ENCODE results near the gene ARHGAP4. TPM values are rescaled to one million over a fixed set of nuclear protein-coding genes. Genes with fewer than 3 reads are reported as not detected.

ARHGAP4 gene
- total and polyA plus RNA-seq, 2 of the 4 experiments (the other 2 are of a cell fraction): 0.18 to 0.72 TPM

DNA sequence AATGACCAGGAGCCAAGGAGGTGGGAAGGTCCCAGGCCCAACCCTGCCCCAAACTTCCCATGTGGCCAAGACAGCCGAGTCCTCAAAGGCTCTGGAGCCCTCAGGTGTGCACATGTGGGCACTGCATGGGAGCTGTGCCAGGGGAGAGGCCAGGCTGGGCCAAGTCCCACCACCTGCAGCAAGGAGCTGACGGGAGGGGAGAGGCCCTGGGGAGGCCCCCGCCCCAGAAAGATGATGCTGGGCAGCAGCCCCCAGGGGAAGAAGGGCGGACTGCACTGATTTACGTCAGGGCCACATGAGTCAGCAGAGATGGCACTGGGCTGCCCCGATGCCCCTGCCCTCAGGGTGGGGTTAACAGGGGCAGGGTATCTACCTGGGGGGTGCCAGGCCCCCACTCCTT is 41.5 kb downstream of the ARHGAP4 start:
- Histone ChIP-seq H2BK15ac (ENCODE audit: low read depth, low read length) (no peak overlapping the region), H4K5ac (ENCODE audit: low read depth, low read length) (no peak overlapping the region), H2AK5ac (ENCODE audit: low read depth, low read length) (no peak overlapping the region), H3K4ac (ENCODE audit: low read depth, low read length) (no peak overlapping the region), H4K91ac (ENCODE audit: insufficient read depth, low read depth, low read length) (no peak overlapping the region), H3K14ac (replicated peaks; ENCODE audit: low read depth, low read length) (no peak overlapping the region), H3K9me1 (ENCODE audit: insufficient read depth, low read length) (no peaks in the 10 kb centered on the region), H3K79me1 (ENCODE audit: low read depth in 1 of 2, low read length in 2 of 2) (no peaks in the 10 kb centered on the region), H3K27ac (ENCODE audit: insufficient read depth, low read length) (no peak overlapping the region), H2AFZ (replicated peaks; ENCODE audit: low read length, poor library complexity) (no peak overlapping the region), H3K4me1 (ENCODE audit: control insufficient read depth, insufficient read depth, low read length) (no peaks in the 10 kb centered on the region), H3K18ac (ENCODE audit: low read depth, low read length) (no peak overlapping the region), H2BK5ac (ENCODE audit: low read depth, low read length, poor library complexity, severe bottlenecking) (no peak overlapping the region), H3K9ac (ENCODE audit: low read depth, low read length) (no peak overlapping the region), H4K8ac (ENCODE audit: low read depth in 2 of 2, low read length in 2 of 2) (no peak overlapping the region), H2BK20ac (ENCODE audit: low read depth, low read length) (no peak overlapping the region), H3K27me3 (ENCODE audit: control insufficient read depth, insufficient read depth, low read length) (peaks cover 66% of the 10 kb centered on the region), H3K23ac (ENCODE audit: low read depth, low read length) (no peak overlapping the region), H3K56ac (ENCODE audit: extremely low read depth, insufficient read depth, low read length) (no peak overlapping the region), H2BK120ac (ENCODE audit: low read depth, low read length) (no peak overlapping the region), H4K20me1 (ENCODE audit: insufficient read depth, low read length) (no peaks in the 10 kb centered on the region), H3K4me3 (ENCODE audit: insufficient read depth, low read depth, low read length) (no peak overlapping the region), H3K36me3 (ENCODE audit: control insufficient read depth, insufficient read depth, low read length) (no peaks in the 10 kb centered on the region), H3K4me2 (ENCODE audit: low read depth, low read length) (no peak overlapping the region), H2AK9ac (replicated peaks; ENCODE audit: low read depth, low read length, poor library complexity) (no peak overlapping the region), H3K9me3 (ENCODE audit: control insufficient read depth, insufficient read depth, low read length) (peaks cover 2% of the 10 kb centered on the region)
- WGBS, 2 experiments (ENCODE audit: extremely low coverage in 2 of 2, insufficient read length in 1 of 2): 100% methylated on average over 1 of the region's 6 CpGs; no CpG with 5 or more reads in 1 of the 2 experiments
- intact Hi-C loops (cut with micrococcal nuclease) (no loop called here), in situ Hi-C loops (cut with MboI; ENCODE audit: low sequenced_read_pairs) (no loop called here), dilution Hi-C loops (cut with HindIII; ENCODE audit: low sequenced_read_pairs, unreplicated experiment) (no loop called here)
- ChIA-PET POLR2A (ENCODE audit: unreplicated experiment) (no interaction called here), CTCF (interaction anchor here (1.0 kb wide), 1 partner anchor 125 kb away, joined by 3 read pairs; no protein-coding TSS in a partner anchor)
- no TSS peak for BruUV-seq (replicated peaks)
- no peak for ATAC-seq (ENCODE audit: low read depth)
- no peak for DNase-seq
- TF ChIP-seq CHD1 (IDR thresholded peaks at IDR 0.05; ENCODE audit: low read depth, low read length): no peak
- TF ChIP-seq RFX5 (IDR thresholded peaks at IDR 0.05; ENCODE audit: low read depth, low read length): no peak
- TF ChIP-seq, protein P1, sequence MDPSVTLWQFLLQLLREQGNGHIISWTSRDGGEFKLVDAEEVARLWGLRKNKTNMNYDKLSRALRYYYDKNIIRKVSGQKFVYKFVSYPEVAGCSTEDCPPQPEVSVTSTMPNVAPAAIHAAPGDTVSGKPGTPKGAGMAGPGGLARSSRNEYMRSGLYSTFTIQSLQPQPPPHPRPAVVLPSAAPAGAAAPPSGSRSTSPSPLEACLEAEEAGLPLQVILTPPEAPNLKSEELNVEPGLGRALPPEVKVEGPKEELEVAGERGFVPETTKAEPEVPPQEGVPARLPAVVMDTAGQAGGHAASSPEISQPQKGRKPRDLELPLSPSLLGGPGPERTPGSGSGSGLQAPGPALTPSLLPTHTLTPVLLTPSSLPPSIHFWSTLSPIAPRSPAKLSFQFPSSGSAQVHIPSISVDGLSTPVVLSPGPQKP (IDR thresholded peaks at IDR 0.05; ENCODE audit: borderline replicate concordance, low read depth, low read length): no peak
- TF ChIP-seq NFE2L2 (IDR thresholded peaks at IDR 0.05; ENCODE audit: low read depth, low read length): no peak
- TF ChIP-seq FOS (IDR thresholded peaks at IDR 0.05; ENCODE audit: low read depth, low read length): no peak
- TF ChIP-seq POLR2A (IDR thresholded peaks at IDR 0.05; ENCODE audit: low read depth, low read length): no peak
- TF ChIP-seq CEBPB (IDR thresholded peaks at IDR 0.05; ENCODE audit: low read depth, low read length): no peak
- TF ChIP-seq, protein P2, sequence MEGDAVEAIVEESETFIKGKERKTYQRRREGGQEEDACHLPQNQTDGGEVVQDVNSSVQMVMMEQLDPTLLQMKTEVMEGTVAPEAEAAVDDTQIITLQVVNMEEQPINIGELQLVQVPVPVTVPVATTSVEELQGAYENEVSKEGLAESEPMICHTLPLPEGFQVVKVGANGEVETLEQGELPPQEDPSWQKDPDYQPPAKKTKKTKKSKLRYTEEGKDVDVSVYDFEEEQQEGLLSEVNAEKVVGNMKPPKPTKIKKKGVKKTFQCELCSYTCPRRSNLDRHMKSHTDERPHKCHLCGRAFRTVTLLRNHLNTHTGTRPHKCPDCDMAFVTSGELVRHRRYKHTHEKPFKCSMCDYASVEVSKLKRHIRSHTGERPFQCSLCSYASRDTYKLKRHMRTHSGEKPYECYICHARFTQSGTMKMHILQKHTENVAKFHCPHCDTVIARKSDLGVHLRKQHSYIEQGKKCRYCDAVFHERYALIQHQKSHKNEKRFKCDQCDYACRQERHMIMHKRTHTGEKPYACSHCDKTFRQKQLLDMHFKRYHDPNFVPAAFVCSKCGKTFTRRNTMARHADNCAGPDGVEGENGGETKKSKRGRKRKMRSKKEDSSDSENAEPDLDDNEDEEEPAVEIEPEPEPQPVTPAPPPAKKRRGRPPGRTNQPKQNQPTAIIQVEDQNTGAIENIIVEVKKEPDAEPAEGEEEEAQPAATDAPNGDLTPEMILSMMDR (conservative IDR thresholded peaks at IDR 0.05; ENCODE audit: low read depth, low read length): no peak
- no peak for TF ChIP-seq MAZ (IDR thresholded peaks at IDR 0.05; ENCODE audit: borderline replicate concordance, low read depth, low read length)
- no peak for TF ChIP-seq USF2 (IDR thresholded peaks at IDR 0.05; ENCODE audit: low read depth, low read length)
- TF ChIP-seq MAFK (IDR thresholded peaks at IDR 0.05; ENCODE audit: low read depth, low read length): no peak
- no peak for TF ChIP-seq SMC3 (IDR thresholded peaks at IDR 0.05; ENCODE audit: low read depth, low read length)
- TF ChIP-seq RCOR1 (IDR thresholded peaks at IDR 0.05; ENCODE audit: insufficient replicate concordance, low read length): no peak

All from IMR-90 (cell line).